GM12875 (cell line): Measurements from ENCODE around the gene GZMM.

Experiments used
- H3K4me3 ChIP-seq: one replicate; pipeline ENCODE4 v1.5.1; 2011; ENCODE audit warnings: low read depth, low read length, control low read depth
- TF ChIP-seq, protein P1 (sequence below): IDR thresholded peaks from 2 replicates; pipeline ENCODE4 v1.5.1; 2011; ENCODE audit warnings: low read depth, mild to moderate bottlenecking, control low read depth, inconsistent platforms, low read length, moderate library complexity, borderline replicate concordance; ENCODE audit not compliant: insufficient read depth

Gene GZMM

DNA sequence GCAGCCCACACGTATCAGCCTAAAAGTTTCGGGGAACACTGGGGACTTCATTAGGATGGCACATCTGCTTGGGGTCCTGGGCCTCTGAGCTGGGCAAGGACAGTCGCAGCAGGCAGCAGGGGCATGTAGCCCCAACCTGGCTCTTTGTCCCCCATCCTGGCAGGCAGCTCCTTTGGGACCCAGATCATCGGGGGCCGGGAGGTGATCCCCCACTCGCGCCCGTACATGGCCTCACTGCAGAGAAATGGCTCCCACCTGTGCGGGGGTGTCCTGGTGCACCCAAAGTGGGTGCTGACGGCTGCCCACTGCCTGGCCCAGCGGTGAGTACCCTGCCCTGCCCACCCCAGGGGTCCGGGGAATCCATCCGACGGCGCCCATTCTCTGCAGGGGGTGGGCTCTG is 3.3 kb downstream of the GZMM start:
- TF ChIP-seq, protein P1, sequence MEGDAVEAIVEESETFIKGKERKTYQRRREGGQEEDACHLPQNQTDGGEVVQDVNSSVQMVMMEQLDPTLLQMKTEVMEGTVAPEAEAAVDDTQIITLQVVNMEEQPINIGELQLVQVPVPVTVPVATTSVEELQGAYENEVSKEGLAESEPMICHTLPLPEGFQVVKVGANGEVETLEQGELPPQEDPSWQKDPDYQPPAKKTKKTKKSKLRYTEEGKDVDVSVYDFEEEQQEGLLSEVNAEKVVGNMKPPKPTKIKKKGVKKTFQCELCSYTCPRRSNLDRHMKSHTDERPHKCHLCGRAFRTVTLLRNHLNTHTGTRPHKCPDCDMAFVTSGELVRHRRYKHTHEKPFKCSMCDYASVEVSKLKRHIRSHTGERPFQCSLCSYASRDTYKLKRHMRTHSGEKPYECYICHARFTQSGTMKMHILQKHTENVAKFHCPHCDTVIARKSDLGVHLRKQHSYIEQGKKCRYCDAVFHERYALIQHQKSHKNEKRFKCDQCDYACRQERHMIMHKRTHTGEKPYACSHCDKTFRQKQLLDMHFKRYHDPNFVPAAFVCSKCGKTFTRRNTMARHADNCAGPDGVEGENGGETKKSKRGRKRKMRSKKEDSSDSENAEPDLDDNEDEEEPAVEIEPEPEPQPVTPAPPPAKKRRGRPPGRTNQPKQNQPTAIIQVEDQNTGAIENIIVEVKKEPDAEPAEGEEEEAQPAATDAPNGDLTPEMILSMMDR, result no peak
- no peak overlapping the region for H3K4me3 ChIP-seq

GRCh38 chr19:547836-548720 is 4.2 kb downstream of the GZMM start:
- H3K4me3 ChIP-seq, result no peak overlapping the region
- TF ChIP-seq, protein P1, result no peak

GRCh38 chr19:548886-549830 is 5.3 kb downstream of the GZMM start:
- H3K4me3 ChIP-seq, result no peak overlapping the region
- TF ChIP-seq, protein P1, result no peak

GRCh38 chr19:554817-555216 is 11.0 kb downstream of the GZMM start:
- TF ChIP-seq, protein P1, result no peak

GRCh38 chr19:555474-555808 is 11.6 kb downstream of the GZMM start:
- TF ChIP-seq, protein P1, result no peak
- H3K4me3 ChIP-seq, result no peak overlapping the region

More at GRCh38 chr19:554817-555216, 11.0 kb downstream of the GZMM start:
- H3K4me3 ChIP-seq, result no peak overlapping the region

- no peak overlapping the region for H3K4me3 ChIP-seq
- TF ChIP-seq, protein P1, result no peak
Measured at GRCh38 chr19:556611-557382, 12.9 kb downstream of the GZMM start.
